Mononuclear cell (primary cell): Measurements from ENCODE around the gene HS2ST1. TPM values are rescaled to one million over a fixed set of nuclear protein-coding genes. Genes with fewer than 3 reads are reported as not detected.

Source experiments
- H3K27me3 ChIP-seq: 2 replicates; pipeline ENCODE4 v1.6.0; 2011; ENCODE audit warnings: low read length, control low read depth; ENCODE audit not compliant: insufficient read depth
- H3K4me1 ChIP-seq: 2 replicates; pipeline ENCODE4 v1.5.1; 2011; ENCODE audit warnings: mild to moderate bottlenecking, low read length, control low read depth; ENCODE audit not compliant: insufficient read depth
- H3K4me3 ChIP-seq: 2 replicates; pipeline ENCODE4 v1.5.1; 2011; ENCODE audit warnings: mild to moderate bottlenecking, low read length, moderate library complexity
- H3K9me3 ChIP-seq: 2 replicates; pipeline ENCODE4 v1.5.1; 2011; ENCODE audit warnings: low read depth, mild to moderate bottlenecking, control low read depth, low read length
- total RNA-seq: library from RNA; depleted of rRNA; stranded (reverse); fragments of >200 nt; gene quantifications from one replicate; pipeline ENCODE4 v1.2.3, GENCODE V29; 2012

The HS2ST1 gene
- total RNA-seq, 1 donor: 7.5 TPM

DNA sequence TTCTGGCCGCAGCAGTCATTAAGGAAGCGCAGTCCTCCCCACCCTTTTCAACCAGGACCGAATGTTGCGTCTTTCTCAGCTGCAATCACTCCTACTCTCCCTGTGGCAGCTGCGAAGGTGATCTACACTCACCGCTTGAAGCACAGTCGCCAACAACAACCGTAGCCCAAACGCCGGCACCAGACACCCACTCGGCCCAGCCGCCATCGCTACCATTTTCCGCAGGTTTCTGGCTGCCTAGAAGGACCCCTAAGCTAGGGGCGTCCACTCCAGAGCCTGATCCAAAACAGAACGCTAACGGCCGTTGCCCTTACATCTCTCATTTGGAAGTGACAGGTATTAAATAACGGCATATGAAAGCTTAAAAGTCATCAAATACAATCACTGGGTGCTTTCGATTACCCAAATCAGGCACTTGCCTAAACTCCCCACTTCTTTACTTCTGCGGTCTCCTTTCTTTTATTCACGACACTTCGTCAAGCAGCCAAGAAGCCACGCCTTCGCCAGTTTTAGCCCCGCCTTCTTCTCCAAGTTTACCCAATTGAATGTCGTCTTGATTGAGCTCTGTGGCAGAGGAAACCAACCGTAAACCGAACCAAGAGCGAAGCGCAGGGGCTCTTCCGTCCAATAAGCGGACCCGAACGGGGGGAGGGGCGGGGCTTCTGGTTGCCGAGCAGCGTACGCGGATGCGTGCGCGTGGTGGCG lies 387 bp upstream of the HS2ST1 start, which contains the start of gene SELENOF:
SELENOF (minus strand) TSS at position 231 of the 705 bp plus-strand sequence; CDS start at position 216, 15 bp downstream.
- no peaks in the 10 kb centered on the region for H3K27me3 ChIP-seq
- H3K4me1 ChIP-seq: peaks cover 39% of the 10 kb centered on the region
- H3K4me3 ChIP-seq: peak within 1 kb of the TSS; percentile 100
- no peaks in the 10 kb centered on the region for H3K9me3 ChIP-seq

GRCh38 chr1:86914998-86915736 lies 732 bp downstream of the HS2ST1 start:
- Histone ChIP-seq H3K27me3 (no peaks in the 10 kb centered on the region), H3K4me1 (peaks cover 36% of the 10 kb centered on the region)

DNA sequence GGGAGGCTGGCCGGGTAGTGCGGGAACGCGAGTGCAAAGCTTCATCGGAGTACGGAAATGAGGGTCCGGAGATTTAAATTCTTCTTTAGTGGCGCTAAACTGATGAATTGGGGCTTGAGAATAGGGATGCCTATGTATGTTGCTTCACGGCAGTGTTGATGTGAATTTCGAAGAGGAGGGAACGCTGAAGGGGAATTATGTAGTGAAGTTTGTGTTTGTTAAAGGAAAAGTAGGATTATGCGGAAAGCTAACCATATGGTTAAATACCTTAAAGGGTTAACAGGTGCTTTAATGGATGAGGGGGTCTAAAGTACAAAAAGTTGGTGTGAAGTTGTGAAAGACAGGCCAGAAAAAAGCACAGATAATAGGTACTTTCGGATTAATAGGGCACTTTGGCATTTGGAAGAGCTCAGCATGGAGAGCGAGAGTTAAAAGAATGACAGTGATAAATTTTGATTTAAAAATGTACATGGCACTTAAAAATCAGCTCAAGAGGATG lies 1.4 kb downstream of the HS2ST1 start:
- no peaks in the 10 kb centered on the region for H3K9me3 ChIP-seq
- peaks cover 34% of the 10 kb centered on the region for H3K4me1 ChIP-seq
- peak overlapping the region; percentile 91 for H3K4me3 ChIP-seq
- no peaks in the 10 kb centered on the region for H3K27me3 ChIP-seq

More at GRCh38 chr1:86914998-86915736, 732 bp downstream of the HS2ST1 start:
- Histone ChIP-seq H3K4me3 (peak overlapping the region; percentile 91), H3K9me3 (no peaks in the 10 kb centered on the region)

- Histone ChIP-seq H3K9me3 (peaks cover 8% of the 10 kb centered on the region), H3K4me3 (no peak overlapping the region), H3K27me3 (no peaks in the 10 kb centered on the region), H3K4me1 (peaks cover 25% of the 10 kb centered on the region)
Observed at GRCh38 chr1:86916752-86917151, 2.3 kb downstream of the HS2ST1 start.

GRCh38 chr1:86922445-86922844 lies 8.0 kb downstream of the HS2ST1 start:
- Histone ChIP-seq H3K4me1 (no peaks in the 10 kb centered on the region), H3K27me3 (no peaks in the 10 kb centered on the region), H3K9me3 (peaks cover 20% of the 10 kb centered on the region), H3K4me3 (no peak overlapping the region)

DNA sequence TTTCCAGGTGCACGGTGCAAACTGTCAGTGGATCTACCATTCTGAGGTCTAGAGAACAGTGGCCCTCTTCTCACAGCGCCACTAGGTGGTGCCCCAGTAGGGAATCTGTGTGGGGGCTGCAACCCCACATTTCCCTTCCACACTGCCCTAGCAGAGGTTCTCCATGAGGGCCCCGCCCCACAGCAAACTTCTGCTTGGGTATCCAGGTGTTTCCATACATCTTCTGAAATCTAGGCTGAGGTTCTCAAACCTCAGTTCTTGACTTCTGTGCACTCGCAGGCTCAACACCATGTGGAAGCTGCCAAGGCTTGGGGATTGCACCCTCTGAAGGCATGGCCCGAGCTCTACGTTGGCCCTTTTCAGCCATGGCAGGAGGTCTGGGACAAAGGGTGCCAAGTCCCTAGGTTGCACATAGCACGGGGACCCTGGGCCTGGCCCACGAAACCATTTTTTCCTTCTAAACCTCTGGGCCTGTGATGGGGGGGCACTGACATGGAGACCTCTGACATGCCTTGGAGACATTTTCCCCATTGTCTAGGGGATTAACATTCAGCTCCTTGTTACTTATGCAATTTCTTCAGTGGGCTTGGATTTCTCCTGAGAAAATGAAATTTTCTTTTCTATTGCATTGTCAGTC lies 10.0 kb downstream of the HS2ST1 start:
- Histone ChIP-seq H3K9me3 (peaks cover 20% of the 10 kb centered on the region), H3K27me3 (no peaks in the 10 kb centered on the region), H3K4me3 (no peak overlapping the region), H3K4me1 (no peaks in the 10 kb centered on the region)

DNA sequence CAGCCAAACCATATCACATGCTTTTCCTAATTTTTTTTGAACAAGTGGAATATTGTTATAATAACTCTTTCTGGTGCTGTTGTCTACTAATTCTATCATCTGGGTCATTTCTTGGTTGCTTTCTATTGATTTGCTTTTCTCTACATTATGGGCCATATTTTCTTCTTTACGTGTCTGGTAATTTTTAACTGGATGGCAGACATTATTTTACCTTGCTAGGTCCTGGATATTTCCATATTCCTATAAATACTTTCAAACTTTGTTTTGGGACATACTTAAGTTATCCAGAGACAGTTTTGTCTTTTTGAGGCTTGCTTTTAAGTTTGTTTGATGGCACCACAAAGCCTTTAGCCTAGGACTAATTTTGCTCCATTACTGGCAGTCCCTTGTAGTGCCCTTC lies 11.3 kb downstream of the HS2ST1 start:
- Histone ChIP-seq H3K9me3 (peaks cover 20% of the 10 kb centered on the region), H3K4me3 (no peak overlapping the region), H3K27me3 (no peaks in the 10 kb centered on the region), H3K4me1 (no peaks in the 10 kb centered on the region)

DNA sequence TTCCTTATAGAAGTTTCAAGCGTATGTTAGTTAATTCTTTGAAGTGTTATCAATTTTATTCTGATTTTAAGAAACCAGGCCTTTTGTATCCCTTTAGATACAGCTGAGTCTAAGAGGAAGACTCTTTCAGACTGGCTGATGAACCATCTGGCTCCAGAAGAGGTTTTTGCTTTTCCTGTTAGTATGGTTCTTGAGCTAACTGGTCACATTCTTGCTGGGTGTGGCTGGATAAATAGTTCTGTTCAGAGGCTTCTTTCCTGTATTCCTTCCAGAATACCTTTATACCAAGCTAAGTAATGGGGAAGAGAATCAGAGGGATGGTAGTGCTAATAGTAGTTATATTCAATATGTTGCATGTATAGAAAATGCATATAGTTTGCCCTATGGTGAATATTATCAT lies 12.4 kb downstream of the HS2ST1 start:
- H3K27me3 ChIP-seq: no peaks in the 10 kb centered on the region
- H3K4me3 ChIP-seq: no peak overlapping the region
- no peaks in the 10 kb centered on the region for H3K4me1 ChIP-seq
- H3K9me3 ChIP-seq: peaks cover 11% of the 10 kb centered on the region

GRCh38 chr1:86928819-86929218 lies 14.4 kb downstream of the HS2ST1 start:
- no peaks in the 10 kb centered on the region for H3K9me3 ChIP-seq
- H3K4me3 ChIP-seq: no peak overlapping the region
- no peaks in the 10 kb centered on the region for H3K27me3 ChIP-seq

DNA sequence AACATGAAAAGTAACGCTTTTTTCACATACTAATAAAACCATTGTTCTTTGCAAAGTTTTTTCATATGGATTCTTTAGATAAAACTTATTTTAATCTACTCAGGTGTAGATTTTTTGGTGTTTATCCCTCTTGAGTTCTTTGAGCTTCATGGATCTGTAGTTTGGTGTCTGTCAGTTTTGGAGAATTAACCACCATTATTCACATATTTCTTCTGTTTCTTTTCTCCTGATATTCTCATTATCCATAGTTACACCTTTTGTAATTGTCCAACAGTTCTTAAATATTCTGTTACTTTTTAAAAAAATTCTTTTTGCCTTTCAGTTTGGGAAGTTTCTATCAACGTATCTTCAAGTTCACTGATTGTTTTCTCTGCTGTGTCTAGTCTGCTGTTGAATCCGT lies 18.6 kb downstream of the HS2ST1 start:
- H3K4me1 ChIP-seq: no peaks in the 10 kb centered on the region
- no peaks in the 10 kb centered on the region for H3K27me3 ChIP-seq
- H3K9me3 ChIP-seq: no peaks in the 10 kb centered on the region
- no peak overlapping the region for H3K4me3 ChIP-seq

More at GRCh38 chr1:86928819-86929218, 14.4 kb downstream of the HS2ST1 start:
- H3K4me1 ChIP-seq: no peaks in the 10 kb centered on the region

- no peaks in the 10 kb centered on the region for H3K9me3 ChIP-seq
- H3K4me1 ChIP-seq: no peaks in the 10 kb centered on the region
- H3K27me3 ChIP-seq: no peaks in the 10 kb centered on the region
- H3K4me3 ChIP-seq: no peak overlapping the region
Observed at GRCh38 chr1:86933562-86934377, 19.3 kb downstream of the HS2ST1 start.

- Histone ChIP-seq H3K9me3 (no peaks in the 10 kb centered on the region), H3K4me3 (no peak overlapping the region), H3K27me3 (no peaks in the 10 kb centered on the region), H3K4me1 (no peaks in the 10 kb centered on the region)
Observed at GRCh38 chr1:86938450-86938849, 24.0 kb downstream of the HS2ST1 start.

DNA sequence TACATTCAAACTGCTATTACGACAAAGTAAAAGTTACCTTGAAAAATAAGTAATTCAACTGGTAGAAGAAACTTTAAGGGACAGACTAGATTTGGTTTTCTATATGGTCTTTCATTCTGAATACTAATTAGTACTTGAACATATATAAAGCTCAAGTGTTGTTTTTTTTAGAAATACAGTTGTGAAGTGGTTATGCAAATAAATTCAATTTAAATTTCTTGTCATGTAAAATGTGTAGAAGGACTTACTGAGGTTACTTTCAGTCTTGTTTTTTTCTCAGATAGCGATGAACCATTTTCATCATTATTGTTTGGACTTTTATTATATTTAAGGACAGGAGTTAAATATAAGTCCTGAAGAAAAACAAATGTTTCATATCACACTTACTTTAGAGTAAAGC lies 24.4 kb downstream of the HS2ST1 start:
- H3K27me3 ChIP-seq: no peaks in the 10 kb centered on the region
- H3K4me3 ChIP-seq: no peak overlapping the region
- no peaks in the 10 kb centered on the region for H3K4me1 ChIP-seq
- no peaks in the 10 kb centered on the region for H3K9me3 ChIP-seq

DNA sequence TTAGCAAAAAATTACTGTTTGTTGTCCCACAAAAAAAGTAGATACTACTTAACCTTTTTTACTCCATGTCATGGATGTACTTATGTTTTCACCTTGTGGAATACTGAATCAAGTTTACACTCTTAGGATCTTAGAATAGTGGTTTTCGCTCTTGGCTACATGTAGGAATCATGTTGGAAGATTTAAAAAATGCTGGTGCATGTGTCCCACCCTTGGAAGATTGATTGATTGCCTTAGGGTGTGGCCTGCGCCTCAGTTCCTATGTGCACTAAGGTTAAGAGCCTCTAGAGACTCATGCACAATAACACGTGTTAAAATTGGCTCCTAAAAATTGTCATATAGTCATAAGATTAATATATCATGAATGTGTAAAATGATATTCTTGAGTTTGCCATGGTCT lies 25.0 kb downstream of the HS2ST1 start:
- no peaks in the 10 kb centered on the region for H3K4me1 ChIP-seq
- H3K27me3 ChIP-seq: no peaks in the 10 kb centered on the region
- no peaks in the 10 kb centered on the region for H3K9me3 ChIP-seq
- no peak overlapping the region for H3K4me3 ChIP-seq
